Thoracic aorta (tissue), 2 donors: ENCODE results near the gene NLK. TPM values are rescaled to one million over a fixed set of nuclear protein-coding genes. Genes with fewer than 3 reads are reported as not detected.

Experiments used
- ATAC-seq: fragments of 150-250 bp; one replicate; pipeline ENCODE4 v1.8.0; 2017; ENCODE audit warnings: low read depth; ENCODE audit not compliant: insufficient number of reproducible peaks, low FRiP score
- DNase-seq: peaks from one replicate; pipeline ENCODE4 v3.0.0-alpha.2; 2020; ENCODE audit warnings: low spot score
- H3K27ac ChIP-seq, 2 donors: fragments of 200-600 bp; sonication (generic); 1 replicate in 1 of 2; 2 replicates in 1 of 2; pipeline ENCODE4 v1.5.1; 2016; ENCODE audit warnings: mild to moderate bottlenecking in 2 of 2, moderate library complexity in 2 of 2
- H3K27me3 ChIP-seq: fragments of 200-600 bp; sonication (generic); replicated peaks from 2 replicates; pipeline ENCODE4 v1.6.0; 2016; ENCODE audit warnings: mild to moderate bottlenecking; ENCODE audit not compliant: insufficient read depth
- H3K36me3 ChIP-seq: fragments of 200-600 bp; sonication (generic); one replicate; pipeline ENCODE4 v1.5.1; 2016
- H3K4me1 ChIP-seq, 2 donors: fragments of 200-600 bp; sonication (generic); 1 replicate in 1 of 2; 2 replicates in 1 of 2; pipeline versions ENCODE4 v1.5.1 to v1.6.0; 2016; ENCODE audit warnings: low read depth in 2 of 2, mild to moderate bottlenecking in 1 of 2; ENCODE audit not compliant: control insufficient read depth in 1 of 2
- H3K4me3 ChIP-seq: fragments of 200-600 bp; sonication (generic); 2 replicates; pipeline ENCODE4 v1.5.1; 2016; ENCODE audit warnings: mild to moderate bottlenecking
- H3K9me3 ChIP-seq: fragments of 200-600 bp; sonication (generic); 2 replicates; pipeline ENCODE4 v1.5.1; 2016
- CTCF ChIP-seq: fragments of 200-600 bp; sonication (generic); IDR thresholded peaks from one replicate; pipeline ENCODE4 v1.5.1; 2019; ENCODE audit warnings: antibody characterized with exemption
- total RNA-seq, 2 donors: library from RNA; depleted of rRNA; stranded (reverse); fragments of >200 nt; gene quantifications; one replicate each; pipeline versions ENCODE4 v1.1.0 to v1.2.3, GENCODE V29; 2016

Gene NLK
- total RNA-seq, 2 donors from 2014 or later, result 10.3 to 23.0 TPM

- no peak for TF ChIP-seq CTCF
- no peaks in the 10 kb centered on the region for H3K9me3 ChIP-seq
- peaks cover 12% of the 10 kb centered on the region for H3K36me3 ChIP-seq
- H3K27me3 ChIP-seq, result no peaks in the 10 kb centered on the region
- H3K27ac ChIP-seq, result no peak overlapping the region
- ATAC-seq, result no peak
- no peaks in the 10 kb centered on the region for H3K4me1 ChIP-seq
- no peak overlapping the region for H3K4me3 ChIP-seq
- DNase-seq, result no peak
These were observed 147.2 kb downstream of the NLK start for GRCh38 chr17:28189667-28190066.

GRCh38 chr17:28191018-28191417 lies 148.5 kb downstream of the NLK start:
- no peak for TF ChIP-seq CTCF
- DNase-seq, result no peak
- Histone ChIP-seq H3K27me3 (no peaks in the 10 kb centered on the region), H3K4me1 (no peaks in the 10 kb centered on the region), H3K4me3 (no peak overlapping the region), H3K9me3 (no peaks in the 10 kb centered on the region), H3K36me3 (peaks cover 8% of the 10 kb centered on the region), H3K27ac (no peak overlapping the region)
- no peak for ATAC-seq

GRCh38 chr17:28193241-28193640 lies 150.8 kb downstream of the NLK start:
- H3K27me3 ChIP-seq, result no peaks in the 10 kb centered on the region

GRCh38 chr17:28194382-28194781 lies 151.9 kb downstream of the NLK start:
- Histone ChIP-seq H3K27me3 (no peaks in the 10 kb centered on the region), H3K9me3 (no peaks in the 10 kb centered on the region), H3K4me1 (no peaks in the 10 kb centered on the region), H3K4me3 (no peak overlapping the region), H3K27ac (no peak overlapping the region), H3K36me3 (peaks cover 3% of the 10 kb centered on the region)
- TF ChIP-seq CTCF, result no peak
- no peak for DNase-seq
- no peak for ATAC-seq

More at GRCh38 chr17:28193241-28193640, 150.8 kb downstream of the NLK start:
- TF ChIP-seq CTCF, result no peak
- Histone ChIP-seq H3K4me3 (no peak overlapping the region), H3K4me1 (no peaks in the 10 kb centered on the region), H3K36me3 (peaks cover 3% of the 10 kb centered on the region), H3K9me3 (no peaks in the 10 kb centered on the region), H3K27ac (no peak overlapping the region)
- no peak for ATAC-seq
- no peak for DNase-seq

GRCh38 chr17:28196636-28197035 lies 154.2 kb downstream of the NLK start:
- H3K36me3 ChIP-seq, result peaks cover 3% of the 10 kb centered on the region
- no peaks in the 10 kb centered on the region for H3K9me3 ChIP-seq
- H3K27me3 ChIP-seq, result no peaks in the 10 kb centered on the region
- TF ChIP-seq CTCF, result no peak
- no peaks in the 10 kb centered on the region for H3K4me1 ChIP-seq
- H3K4me3 ChIP-seq, result no peak overlapping the region
- DNase-seq (no peak), ATAC-seq (no peak)
- H3K27ac ChIP-seq, result no peak overlapping the region
